ENCODE measurements around the gene AOC2. TPM values are rescaled to one million over a fixed set of nuclear protein-coding genes. Genes with fewer than 3 reads are reported as not detected.

The AOC2 gene
- total RNA-seq, 3 donors from 2014 or later = 1.8 to 11.8 (median 2.3) TPM

DNA sequence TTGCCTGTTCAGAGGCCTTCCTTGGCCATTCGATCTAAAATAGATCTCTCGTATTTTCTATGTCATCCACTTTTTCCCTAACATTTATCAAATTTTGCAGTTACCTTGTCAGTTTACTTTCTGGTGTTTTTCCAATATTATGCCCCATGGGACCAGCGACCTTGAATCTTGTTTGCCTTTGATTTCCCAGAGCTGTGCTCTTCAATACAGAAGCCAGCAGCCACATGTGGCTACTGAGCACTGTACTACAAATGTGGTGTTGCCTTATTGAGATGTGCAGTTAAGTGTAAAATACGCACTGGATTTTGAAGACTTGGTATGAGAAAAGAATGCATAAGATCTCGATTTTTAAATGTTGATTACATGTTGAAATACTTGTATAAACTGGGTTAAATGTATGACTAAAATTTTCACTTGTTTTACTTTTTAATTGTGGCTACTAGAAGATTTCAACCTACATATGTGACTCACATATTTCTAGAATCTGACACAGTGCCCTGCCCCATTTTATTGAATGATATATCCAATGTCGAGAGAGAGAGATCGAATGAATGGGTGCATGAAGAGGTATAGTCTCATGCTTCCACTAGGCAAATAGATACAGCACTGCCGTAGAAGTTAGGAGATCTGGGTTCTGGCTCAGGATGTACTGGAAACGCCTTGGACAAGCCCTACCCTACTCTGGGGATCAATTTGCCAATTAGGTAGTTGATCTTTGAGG lies 12.0 kb upstream of the AOC2 start:
- no peaks in the 10 kb centered on the region for H3K27me3 ChIP-seq
- intact Hi-C loops (cut with DNase I; ENCODE audit: low total_unique reads) = no loop called here

DNA sequence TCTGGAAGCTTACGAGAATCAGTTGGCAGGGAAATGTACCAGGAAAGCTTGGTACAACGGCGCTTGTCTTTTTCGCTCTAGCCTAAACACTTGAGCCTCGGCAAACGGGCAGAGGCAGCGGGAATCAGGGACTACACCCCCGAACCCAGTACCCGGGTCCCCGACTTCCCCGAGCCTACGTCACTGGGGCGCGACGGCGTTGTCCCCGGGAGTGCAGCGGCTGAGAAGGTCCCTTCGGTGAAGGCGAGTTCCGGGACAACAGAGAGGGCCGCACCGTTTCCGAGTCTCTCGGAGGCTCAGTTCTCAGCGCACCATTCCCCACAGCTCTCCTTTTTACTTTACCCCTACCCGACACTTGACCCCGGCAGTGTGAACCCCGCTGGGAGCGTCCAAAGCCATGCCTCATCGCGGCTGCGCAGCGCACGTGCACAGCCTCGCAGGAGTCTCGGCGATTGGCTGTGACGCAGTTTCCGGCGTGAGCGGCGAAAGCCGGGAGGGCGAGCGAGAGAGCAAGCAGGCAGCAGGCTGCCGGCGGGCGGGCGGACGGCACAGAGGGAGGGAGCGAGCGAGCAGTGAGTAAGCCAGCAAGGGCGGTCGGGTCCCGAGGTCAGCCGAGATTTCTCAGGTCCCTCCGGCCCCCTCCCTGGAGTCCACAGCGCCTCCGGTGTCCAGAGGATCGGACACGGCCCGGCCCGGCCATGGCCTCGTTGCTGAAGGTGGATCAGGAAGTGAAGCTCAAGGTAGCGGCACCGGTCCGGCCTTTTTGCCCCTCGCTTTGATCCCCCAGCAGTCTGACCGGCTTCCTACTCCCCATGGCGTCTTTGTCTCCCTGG lies 11.2 kb upstream of the AOC2 start, which contains the start of gene PSME3:
TSS of gene PSME3 (plus strand) at position 464 of the 833 bp plus-strand sequence. CDS start at position 699, 235 bp downstream.
- H3K4me3 ChIP-seq = peak within 1 kb of the TSS; percentile 69 to 93 (median 73)
- H3K9me3 ChIP-seq = no peaks in the 10 kb centered on the region
- no peaks in the 10 kb centered on the region for H3K36me3 ChIP-seq
- H3K27ac ChIP-seq = peak within 1 kb of the TSS; percentile 94
- intact Hi-C loops (cut with DNase I; ENCODE audit: low total_unique reads) = no loop called here
- H3K4me1 ChIP-seq = no peaks in the 10 kb centered on the region
- DNase-seq (ENCODE audit: low spot score in 2 of 2) = peak; percentile 79 to 85
- no peaks in the 10 kb centered on the region for H3K27me3 ChIP-seq
- TF ChIP-seq POLR2AphosphoS5 (IDR thresholded peaks at IDR 0.05) = peak; percentile 97 to 98 (median 98)
- TF ChIP-seq, protein P1, sequence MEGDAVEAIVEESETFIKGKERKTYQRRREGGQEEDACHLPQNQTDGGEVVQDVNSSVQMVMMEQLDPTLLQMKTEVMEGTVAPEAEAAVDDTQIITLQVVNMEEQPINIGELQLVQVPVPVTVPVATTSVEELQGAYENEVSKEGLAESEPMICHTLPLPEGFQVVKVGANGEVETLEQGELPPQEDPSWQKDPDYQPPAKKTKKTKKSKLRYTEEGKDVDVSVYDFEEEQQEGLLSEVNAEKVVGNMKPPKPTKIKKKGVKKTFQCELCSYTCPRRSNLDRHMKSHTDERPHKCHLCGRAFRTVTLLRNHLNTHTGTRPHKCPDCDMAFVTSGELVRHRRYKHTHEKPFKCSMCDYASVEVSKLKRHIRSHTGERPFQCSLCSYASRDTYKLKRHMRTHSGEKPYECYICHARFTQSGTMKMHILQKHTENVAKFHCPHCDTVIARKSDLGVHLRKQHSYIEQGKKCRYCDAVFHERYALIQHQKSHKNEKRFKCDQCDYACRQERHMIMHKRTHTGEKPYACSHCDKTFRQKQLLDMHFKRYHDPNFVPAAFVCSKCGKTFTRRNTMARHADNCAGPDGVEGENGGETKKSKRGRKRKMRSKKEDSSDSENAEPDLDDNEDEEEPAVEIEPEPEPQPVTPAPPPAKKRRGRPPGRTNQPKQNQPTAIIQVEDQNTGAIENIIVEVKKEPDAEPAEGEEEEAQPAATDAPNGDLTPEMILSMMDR (IDR thresholded peaks at IDR 0.05) = peak in 1 of 3 donors; percentile 9
- TF ChIP-seq POLR2A (IDR thresholded peaks at IDR 0.05) = peak; percentile 87

More for the DNA sequence above, 12.0 kb upstream of the AOC2 start:
- Histone ChIP-seq H3K4me1 (no peaks in the 10 kb centered on the region), H3K27ac (peak overlapping the region; percentile 94), H3K4me3 (peak overlapping the region; percentile 69 to 93 (median 73)), H3K36me3 (no peaks in the 10 kb centered on the region), H3K9me3 (no peaks in the 10 kb centered on the region)
- no peak for DNase-seq (ENCODE audit: low spot score in 2 of 2)
- TF ChIP-seq, protein P1 (IDR thresholded peaks at IDR 0.05) = no peak
- TF ChIP-seq POLR2A (IDR thresholded peaks at IDR 0.05) = no peak
- no peak for TF ChIP-seq POLR2AphosphoS5 (IDR thresholded peaks at IDR 0.05)

DNA sequence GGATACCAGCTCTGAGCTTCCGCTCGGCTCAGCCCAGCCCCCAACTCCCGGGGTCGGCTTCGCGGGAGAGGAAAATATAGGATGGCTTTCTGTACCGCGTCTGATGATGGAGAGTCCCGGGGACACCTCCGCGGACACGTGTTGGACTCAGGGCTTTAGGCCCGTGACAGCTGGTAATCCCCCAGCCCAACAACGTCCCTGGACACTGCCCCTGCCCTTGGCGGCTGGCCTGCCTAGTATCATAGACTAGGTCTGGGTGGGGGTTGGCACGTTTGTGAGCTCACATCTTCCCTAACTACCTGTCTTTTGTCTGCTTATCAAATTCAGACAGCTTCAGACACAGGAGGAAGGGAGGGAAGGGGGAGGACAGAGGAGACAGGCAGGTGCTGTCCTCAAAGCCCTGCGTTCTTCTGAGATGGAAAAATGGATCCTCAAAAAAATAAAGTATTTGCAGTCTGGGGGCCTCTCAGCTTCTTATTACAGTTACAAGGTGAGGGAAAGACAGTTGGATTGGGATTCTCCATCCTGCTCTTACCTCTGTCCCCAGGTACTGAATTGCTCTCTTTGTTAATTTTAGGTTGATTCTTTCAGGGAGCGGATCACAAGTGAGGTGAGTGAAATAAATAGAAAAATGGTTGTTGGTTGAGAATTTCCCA lies 10.5 kb upstream of the AOC2 start:
- H3K27me3 ChIP-seq = no peaks in the 10 kb centered on the region
- no peak for DNase-seq (ENCODE audit: low spot score in 2 of 2)
- TF ChIP-seq POLR2A (IDR thresholded peaks at IDR 0.05) (no peak), POLR2AphosphoS5 (IDR thresholded peaks at IDR 0.05) (no peak)
- TF ChIP-seq, protein P1 (IDR thresholded peaks at IDR 0.05) = no peak
- no peaks in the 10 kb centered on the region for H3K9me3 ChIP-seq
- H3K4me1 ChIP-seq = no peaks in the 10 kb centered on the region
- peak overlapping the region; percentile 69 to 93 (median 73) for H3K4me3 ChIP-seq
- no peaks in the 10 kb centered on the region for H3K36me3 ChIP-seq
- intact Hi-C loops (cut with DNase I; ENCODE audit: low total_unique reads) = no loop called here
- H3K27ac ChIP-seq = peak overlapping the region; percentile 94

DNA sequence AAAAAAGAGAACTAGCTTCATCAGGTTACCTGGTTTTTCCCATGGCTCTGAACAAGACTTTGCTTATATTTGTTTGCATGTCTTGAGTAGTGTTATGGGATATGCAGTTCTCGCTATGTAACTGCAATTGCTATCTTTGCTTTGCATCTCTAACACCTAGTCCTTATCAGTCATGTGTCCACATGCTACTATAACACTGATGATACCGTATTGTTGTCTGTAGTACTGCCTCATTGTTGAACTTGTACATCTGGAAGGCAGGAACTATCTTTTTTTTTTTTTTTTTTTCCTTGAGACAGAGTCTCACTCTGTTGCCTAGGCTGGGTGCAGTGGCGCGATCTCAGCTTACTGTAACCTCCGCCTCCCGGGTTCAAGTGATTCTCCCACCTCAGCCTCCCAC lies 8.6 kb upstream of the AOC2 start:
- H3K36me3 ChIP-seq = no peaks in the 10 kb centered on the region
- TF ChIP-seq POLR2A (IDR thresholded peaks at IDR 0.05) = no peak
- TF ChIP-seq, protein P1 (IDR thresholded peaks at IDR 0.05) = no peak
- no peaks in the 10 kb centered on the region for H3K9me3 ChIP-seq
- H3K4me1 ChIP-seq = no peaks in the 10 kb centered on the region
- DNase-seq (ENCODE audit: low spot score in 2 of 2) = no peak
- H3K27me3 ChIP-seq = no peaks in the 10 kb centered on the region
- intact Hi-C loops (cut with DNase I; ENCODE audit: low total_unique reads) = no loop called here
- no peak overlapping the region for H3K27ac ChIP-seq
- no peak overlapping the region for H3K4me3 ChIP-seq

All from breast epithelium (tissue), 4 donors.